GM18498 (cell line): ENCODE measurements around the gene PCDHB2.
"Not testable (repeated sequence)": the region's sequence is repeated elsewhere in the genome, so short reads cannot be mapped to it uniquely, and the experiment has no call there.

Source experiments
- ATAC-seq: cut with Tn5 transposase; IDR thresholded peaks from one replicate; pipeline ENCODE4 v1.9.1; 2021; ENCODE audit warnings: mild to moderate bottlenecking, moderate library complexity; ENCODE audit not compliant: unreplicated experiment

PCDHB2 gene

DNA sequence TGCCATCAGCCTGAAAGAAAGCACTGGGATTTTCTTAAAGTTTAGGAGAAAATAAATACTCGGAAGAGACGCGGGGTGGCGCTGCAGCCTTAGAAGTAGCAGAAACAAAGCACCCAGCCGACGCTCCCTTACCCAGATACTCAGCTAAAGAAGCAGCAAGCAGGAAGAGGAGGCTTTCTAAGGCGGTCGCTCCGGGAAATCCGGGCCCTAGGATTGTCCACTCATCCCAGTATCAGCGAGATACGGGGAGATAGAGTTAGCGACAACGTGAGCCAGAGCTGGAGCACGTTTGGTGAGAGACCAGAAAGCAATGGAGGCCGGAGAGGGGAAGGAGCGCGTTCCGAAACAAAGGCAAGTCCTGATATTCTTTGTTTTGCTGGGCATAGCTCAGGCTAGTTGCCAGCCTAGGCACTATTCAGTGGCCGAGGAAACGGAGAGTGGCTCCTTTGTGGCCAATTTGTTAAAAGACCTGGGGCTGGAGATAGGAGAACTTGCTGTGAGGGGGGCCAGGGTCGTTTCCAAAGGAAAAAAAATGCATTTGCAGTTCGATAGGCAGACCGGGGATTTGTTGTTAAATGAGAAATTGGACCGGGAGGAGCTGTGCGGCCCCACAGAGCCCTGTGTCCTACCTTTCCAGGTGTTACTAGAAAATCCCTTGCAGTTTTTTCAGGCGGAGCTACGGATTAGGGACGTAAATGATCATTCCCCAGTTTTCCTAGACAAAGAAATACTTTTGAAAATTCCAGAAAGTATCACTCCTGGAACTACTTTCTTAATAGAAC, at the start of gene PCDHB2:
Gene PCDHB2 (plus strand): TSS at position 135 of the 782 bp plus-strand sequence. CDS start 176 bp downstream, at position 311.
- no peak for ATAC-seq

DNA sequence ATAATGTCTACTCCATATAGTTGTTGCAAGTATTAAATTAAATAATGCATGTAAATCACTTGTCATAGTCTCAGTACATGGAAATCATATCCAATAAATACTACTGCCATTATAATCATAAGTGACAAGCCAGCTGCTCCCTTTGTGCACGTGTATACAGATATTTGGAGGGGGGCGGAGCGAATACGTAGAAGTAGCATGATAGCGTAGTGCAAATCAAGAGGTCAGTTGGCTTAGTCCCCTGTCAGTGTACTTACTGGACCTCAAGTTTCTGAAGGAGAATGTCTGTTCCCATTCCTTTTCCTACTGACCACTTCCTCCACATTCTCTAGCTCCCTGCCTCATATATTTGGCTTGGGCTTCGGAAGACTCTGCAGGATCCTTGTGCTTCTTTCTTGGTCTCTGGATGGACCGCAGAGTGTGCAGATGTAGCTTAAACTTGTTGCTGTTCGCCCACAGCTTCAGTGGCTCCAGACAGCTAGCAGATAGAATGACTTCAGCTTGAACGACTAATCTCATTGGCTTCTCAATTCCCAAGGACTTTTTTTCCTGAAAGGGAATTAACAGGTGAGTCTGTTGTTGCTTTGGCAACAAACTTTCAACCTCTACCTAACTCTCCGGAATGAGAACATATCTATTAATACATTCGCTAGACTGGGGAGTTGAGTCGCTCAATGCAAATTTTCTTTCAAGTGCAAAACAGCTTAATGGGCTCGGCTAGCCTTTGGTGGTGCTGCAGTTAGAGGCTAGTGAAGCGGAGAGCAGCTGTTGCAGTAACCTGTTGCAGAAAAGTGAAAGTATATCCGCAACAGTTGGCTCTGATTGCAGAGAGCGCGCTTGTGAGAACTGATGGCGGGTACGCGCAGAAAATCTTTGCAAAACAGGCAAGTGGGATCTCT, 43.5 kb upstream of the PCDHB2 start, which contains the start of gene PCDHB1:
Gene PCDHB1 (plus strand): TSS at position 753 of the 899 bp plus-strand sequence. CDS start 97 bp downstream, at position 850.
- ATAC-seq, result no peak

DNA sequence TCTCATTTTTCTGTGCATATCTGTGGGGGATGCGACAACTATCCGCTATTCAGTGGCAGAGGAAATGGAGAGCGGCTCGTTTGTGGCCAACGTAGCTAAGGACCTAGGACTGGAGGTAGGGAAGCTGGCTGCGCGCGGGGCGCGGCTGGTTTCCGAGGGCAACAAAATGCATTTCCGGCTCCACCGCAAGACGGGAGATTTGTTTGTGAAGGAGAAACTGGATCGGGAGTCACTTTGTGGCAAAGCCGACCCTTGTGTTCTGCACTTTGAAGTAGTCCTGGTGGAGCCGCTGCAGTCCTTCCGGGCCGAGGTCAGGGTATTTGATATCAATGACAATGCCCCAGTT, 42.9 kb upstream of the PCDHB2 start:
- no peak for ATAC-seq

DNA sequence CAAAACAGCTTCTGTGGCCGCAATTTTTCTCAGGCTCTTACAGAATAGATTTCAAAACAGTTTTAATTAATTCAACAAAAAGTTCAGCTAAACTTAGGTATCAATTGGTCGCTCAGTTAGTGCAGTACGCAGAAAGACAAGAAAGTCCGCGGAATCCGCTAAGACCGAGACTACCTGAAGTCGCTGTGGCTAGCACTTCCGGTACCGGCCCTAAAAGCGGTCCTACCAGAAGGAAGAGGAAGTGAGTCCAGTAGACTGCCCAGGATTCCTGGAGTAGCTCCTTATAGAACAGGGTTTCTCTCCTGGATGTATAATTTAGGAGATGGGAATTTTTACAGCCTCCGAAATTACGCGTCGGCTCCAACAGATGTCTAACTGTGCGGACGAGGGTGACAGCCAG, 16.6 kb upstream of the PCDHB2 start:
- no peak for ATAC-seq

DNA sequence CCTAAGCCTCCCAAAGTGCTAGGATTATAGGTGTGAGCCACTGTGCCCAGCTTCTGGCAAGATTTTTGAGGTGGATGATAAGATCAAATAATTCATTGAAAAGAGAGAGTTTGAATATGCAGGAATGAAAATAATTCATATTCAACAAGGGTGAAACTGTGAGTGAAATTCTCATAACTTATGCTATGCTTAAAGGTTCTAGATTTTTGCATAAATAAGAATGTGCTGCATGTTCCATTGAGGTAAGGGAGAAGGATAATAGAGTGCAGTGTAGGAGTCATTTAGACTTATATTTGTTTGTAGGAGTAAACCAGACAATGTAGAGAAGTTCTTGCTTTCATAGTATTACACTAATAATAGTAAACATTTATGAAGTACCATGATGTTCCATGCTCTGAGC, 12.2 kb upstream of the PCDHB2 start:
- no peak for ATAC-seq

DNA sequence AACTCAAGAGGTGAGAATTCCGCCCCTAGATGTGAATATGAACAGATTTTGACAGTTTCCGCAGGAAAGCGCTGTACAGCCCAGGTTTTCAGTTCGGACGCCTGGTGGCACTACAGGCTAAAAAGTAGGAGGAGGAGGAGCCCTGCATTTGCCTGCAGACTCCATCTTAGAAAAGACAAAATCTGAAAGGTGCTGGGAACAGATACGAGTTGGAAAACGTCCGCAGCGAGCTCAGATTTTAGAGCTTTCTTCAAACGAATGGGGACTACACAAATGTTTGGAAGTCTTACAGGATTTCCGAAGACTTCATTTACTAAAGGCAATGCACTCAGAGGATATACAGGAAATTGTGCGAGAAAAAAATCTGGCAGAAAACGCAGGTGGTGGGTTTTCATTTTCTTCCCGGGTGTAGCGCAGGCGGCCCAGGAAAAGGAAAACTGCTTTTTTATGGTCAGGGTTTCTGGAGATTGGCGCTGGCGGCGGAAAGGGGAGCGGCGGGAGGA, 9.9 kb upstream of the PCDHB2 start:
- no peak for ATAC-seq

DNA sequence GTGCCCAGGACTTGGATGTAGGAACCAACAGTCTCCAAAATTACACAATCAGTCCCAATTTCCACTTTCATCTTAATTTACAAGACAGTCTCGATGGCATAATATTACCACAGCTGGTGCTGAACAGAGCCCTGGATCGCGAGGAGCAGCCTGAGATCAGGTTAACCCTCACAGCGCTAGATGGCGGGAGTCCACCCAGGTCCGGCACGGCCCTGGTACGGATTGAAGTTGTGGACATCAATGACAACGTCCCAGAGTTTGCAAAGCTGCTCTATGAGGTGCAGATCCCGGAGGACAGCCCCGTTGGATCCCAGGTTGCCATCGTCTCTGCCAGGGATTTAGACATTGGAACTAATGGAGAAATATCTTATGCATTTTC, 837 bp downstream of the PCDHB2 start:
- ATAC-seq, result no peak

DNA sequence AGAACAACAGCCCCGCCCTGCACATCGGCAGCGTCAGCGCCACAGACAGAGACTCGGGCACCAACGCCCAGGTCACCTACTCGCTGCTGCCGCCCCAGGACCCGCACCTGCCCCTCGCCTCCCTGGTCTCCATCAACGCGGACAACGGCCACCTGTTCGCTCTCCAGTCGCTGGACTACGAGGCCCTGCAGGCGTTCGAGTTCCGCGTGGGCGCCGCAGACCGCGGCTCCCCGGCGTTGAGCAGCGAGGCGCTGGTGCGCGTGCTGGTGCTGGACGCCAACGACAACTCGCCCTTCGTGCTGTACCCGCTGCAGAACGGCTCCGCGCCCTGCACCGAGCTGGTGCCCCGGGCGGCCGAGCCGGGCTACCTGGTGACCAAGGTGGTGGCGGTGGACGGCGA, 1.8 kb downstream of the PCDHB2 start:
- ATAC-seq, result not testable (repeated sequence)

DNA sequence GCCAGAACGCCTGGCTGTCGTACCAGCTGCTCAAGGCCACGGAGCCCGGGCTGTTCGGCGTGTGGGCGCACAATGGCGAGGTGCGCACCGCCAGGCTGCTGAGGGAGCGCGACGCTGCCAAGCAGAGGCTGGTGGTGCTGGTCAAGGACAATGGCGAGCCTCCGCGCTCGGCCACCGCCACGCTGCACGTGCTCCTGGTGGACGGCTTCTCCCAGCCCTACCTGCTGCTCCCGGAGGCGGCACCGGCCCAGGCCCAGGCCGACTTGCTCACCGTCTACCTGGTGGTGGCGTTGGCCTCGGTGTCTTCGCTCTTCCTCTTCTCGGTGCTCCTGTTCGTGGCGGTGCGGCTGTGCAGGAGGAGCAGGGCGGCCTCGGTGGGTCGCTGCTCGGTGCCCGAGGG, 2.2 kb downstream of the PCDHB2 start:
- ATAC-seq, result not testable (repeated sequence)

DNA sequence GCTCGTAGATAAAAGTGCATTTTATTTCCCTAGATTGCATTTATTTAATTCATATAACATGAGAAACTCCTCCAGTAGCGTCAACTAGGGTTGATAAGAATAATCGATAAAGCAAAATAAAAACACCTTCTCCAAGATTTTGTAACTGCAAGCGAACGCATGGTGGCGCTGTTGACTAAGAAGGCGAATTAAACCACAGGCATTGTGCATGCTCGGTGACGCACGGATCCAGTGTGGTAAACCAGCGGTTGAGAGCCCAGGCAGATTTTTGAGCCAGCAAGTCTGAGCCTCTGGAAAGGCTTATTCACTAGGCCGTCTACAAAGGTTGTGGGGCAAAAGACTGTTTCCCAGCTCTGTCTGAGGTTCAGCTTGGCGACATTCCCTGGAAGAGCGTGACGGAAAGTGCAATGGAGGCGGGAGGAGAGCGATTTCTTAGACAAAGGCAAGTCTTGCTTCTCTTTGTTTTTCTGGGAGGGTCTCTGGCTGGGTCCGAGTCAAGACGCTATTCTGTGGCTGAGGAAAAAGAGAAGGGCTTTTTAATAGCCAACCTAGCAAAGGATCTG, 5.9 kb downstream of the PCDHB2 start, which contains the start of gene PCDHB3:
Gene PCDHB3 (plus strand): TSS at position 231 of the 563 bp plus-strand sequence. CDS start 177 bp downstream, at position 408.
- ATAC-seq, result no peak

DNA sequence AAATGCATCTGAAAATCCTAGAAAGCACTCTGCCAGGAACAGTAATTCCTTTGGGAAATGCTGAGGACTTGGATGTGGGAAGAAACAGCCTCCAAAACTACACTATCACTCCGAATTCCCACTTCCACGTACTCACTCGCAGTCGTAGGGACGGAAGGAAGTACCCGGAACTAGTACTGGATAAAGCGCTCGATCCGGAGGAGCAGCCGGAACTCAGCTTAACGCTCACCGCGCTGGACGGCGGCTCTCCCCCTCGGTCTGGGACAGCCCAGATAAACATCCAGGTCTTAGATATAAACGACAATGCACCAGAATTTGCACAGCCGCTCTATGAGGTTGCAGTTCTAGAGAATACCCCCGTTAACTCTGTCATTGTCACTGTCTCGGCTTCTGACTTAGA, 6.6 kb downstream of the PCDHB2 start:
- no peak for ATAC-seq

DNA sequence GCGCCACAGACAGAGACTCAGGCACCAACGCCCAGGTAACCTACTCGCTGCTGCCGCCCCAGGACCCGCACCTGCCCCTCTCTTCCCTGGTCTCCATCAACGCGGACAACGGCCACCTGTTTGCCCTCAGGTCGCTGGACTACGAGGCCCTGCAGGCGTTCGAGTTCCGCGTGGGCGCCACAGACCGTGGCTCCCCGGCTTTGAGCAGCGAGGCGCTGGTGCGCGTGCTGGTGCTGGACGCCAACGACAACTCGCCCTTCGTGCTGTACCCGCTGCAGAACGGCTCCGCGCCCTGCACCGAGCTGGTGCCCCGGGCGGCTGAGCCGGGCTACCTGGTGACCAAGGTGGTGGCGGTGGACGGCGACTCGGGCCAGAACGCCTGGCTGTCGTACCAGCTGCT, 7.7 kb downstream of the PCDHB2 start:
- not testable (repeated sequence) for ATAC-seq

DNA sequence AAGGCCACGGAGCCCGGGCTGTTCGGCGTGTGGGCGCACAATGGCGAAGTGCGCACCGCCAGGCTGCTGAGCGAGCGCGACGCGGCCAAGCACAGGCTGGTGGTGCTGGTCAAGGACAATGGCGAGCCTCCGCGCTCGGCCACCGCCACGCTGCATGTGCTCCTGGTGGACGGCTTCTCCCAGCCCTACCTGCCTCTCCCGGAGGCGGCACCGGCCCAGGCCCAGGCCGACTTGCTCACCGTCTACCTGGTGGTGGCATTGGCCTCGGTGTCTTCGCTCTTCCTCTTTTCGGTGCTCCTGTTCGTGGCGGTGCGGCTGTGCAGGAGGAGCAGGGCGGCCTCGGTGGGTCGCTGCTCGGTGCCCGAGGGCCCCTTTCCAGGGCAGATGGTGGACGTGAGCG, 8.1 kb downstream of the PCDHB2 start:
- not testable (repeated sequence) for ATAC-seq

DNA sequence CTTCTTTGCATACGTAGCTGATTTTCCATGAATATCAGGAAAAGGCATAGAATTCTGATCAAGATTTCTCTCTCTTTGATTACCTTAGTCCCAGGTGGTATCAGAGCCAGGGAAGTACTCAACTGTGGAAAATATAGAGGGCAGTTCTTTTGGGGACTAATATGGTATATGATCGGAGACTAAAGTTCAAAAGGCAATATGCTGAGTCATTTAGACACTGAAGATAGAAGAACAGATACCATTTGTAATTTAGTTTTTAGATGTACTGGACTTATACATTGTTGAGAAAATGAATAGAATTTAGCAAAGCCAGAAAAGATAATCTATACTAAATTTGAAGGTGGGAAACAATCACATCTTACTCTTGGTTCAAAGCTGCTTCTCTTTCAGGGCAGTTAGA, 10.9 kb downstream of the PCDHB2 start:
- ATAC-seq, result no peak

DNA sequence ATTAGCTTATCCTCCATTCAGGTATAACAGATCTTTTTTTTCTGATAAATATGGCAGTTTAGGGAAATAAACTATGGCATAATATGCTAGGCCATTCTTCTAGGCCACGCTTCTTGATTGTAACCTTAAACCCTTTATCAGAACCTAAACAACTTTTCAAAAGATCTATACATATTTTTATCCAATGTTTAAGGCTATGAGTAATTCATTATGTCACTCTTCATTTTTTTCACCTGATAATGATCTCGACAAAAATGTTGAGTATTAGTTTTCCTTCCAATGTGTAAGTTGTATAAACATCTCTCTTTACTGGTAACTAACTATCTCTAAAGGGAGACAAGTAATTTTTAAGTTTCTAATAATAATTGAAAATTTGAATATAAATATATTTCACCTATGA, 24.8 kb downstream of the PCDHB2 start:
- ATAC-seq, result no peak

DNA sequence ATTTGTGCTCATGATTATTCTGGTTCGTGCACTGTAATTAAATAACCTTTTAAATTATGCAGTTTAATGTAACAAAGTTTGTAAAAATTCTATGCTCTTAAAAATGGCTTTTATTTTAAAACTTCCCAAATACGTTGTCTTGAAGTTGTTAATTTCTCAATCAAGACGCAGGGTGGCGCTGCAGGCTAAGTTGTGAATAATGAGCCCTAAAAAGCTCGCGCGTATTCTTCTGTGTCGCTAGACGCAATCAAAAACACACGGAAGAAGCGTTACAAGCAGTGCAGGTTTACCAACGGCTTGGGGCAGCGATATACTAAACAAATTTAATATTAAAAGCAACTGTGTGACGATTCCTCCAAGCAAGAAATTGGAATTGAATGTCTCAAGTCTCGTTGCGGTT, 27.1 kb downstream of the PCDHB2 start, which contains the start of gene PCDHB4:
Gene PCDHB4 (plus strand): TSS at position 256 of the 400 bp plus-strand sequence. CDS start 181 bp downstream, outside the sequence.
- ATAC-seq, result no peak

DNA sequence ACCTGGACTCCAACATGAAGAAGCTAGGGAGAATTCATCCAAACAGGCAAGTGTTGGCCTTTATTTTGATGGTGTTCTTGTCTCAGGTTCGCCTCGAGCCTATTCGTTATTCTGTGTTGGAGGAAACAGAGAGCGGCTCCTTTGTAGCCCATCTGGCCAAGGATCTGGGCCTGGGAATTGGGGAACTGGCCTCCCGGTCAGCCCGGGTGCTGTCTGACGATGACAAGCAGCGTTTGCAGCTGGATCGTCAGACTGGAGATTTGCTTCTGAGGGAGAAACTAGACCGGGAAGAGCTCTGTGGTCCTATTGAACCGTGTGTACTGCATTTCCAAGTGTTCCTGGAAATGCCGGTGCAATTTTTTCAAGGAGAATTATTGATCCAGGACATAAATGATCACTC, 27.6 kb downstream of the PCDHB2 start:
- ATAC-seq, result no peak

DNA sequence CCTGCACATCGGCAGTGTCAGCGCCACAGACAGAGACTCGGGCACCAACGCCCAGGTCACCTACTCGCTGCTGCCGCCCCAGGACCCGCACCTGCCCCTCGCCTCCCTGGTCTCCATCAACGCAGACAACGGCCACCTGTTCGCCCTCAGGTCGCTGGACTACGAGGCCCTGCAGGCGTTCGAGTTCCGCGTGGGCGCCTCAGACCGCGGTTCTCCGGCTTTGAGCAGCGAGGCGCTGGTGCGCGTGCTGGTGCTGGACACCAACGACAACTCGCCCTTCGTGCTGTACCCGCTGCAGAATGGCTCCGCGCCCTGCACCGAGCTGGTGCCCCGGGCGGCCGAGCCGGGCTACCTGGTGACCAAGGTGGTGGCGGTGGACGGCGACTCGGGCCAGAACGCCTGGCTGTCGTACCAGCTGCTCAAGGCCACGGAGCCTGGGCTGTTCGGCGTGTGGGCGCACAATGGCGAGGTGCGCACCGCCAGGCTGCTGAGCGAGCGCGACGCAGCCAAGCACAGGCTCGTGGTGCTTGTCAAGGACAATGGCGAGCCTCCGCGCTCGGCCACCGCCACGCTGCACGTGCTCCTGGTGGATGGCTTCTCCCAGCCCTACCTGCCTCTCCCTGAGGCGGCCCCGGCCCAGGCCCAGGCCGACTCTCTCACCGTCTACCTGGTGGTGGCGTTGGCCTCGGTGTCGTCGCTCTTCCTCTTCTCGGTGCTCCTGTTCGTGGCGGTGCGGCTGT, 29.2 kb downstream of the PCDHB2 start:
- not testable (repeated sequence) for ATAC-seq

DNA sequence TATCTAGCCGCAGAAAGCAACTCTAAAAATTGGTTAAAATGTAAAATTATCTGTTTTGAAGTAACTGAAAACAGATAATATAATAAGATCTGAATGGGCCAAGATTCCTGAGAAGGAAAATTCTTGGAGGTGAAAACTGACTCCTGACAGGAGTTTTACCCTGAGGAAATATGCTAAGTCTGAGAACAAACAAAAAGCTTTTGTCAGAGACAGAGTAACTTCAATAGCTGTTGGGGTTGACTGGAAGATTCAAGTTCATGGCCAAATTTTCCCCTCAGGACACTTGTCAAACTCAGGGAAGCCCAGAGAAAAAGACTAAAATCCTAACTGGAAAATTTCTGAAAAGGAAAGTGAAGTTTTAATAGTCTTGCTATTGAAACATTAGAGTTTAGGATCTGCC, 32.9 kb downstream of the PCDHB2 start:
- no peak for ATAC-seq

DNA sequence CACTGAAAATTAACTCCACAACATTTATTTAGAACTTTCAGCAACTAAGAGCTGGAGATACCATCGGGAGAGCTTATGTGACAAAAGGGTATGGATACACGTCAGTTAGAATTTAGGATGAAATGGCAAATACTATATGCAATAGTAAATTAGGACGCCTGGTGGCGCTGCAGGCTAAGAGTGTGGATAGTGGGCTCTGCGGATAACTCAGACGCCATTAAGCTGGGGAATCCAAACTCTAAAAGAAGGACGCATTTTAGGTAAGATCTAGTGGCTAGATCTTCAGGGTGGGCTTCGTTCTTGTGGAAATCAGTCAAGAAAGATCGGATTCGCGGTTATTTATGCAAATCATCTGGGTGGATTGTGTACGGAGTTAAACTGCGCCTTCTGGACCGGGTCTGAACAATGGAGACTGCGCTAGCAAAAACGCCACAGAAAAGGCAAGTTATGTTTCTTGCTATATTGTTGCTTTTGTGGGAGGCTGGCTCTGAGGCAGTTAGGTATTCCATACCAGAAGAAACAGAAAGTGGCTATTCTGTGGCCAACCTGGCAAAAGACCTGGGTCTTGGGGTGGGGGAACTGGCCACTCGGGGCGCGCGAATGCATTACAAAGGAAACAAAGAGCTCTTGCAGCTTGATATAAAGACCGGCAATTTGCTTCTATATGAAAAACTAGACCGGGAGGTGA, 40.8 kb downstream of the PCDHB2 start, which contains the start of gene PCDHB5:
Gene PCDHB5 (plus strand): TSS at position 177 of the 688 bp plus-strand sequence. CDS start 229 bp downstream, at position 406.
- no peak for ATAC-seq
